Ascending aorta (tissue), 2 donors: ENCODE measurements around the gene ZDHHC17. TPM values are rescaled to one million over a fixed set of nuclear protein-coding genes. Genes with fewer than 3 reads are reported as not detected.

Experiments
- DNase-seq, 2 donors: peaks; one replicate each; pipeline ENCODE4 v3.0.0-alpha.2; 2019; ENCODE audit warnings: low spot score in 2 of 2
- H3K27ac ChIP-seq, 2 donors: fragments of 200-600 bp; sonication (generic); one replicate each; pipeline ENCODE4 v1.5.1; 2016 to 2017; ENCODE audit warnings: mild to moderate bottlenecking in 1 of 2
- H3K27me3 ChIP-seq: fragments of 200-600 bp; sonication (generic); one replicate; pipeline ENCODE4 v1.5.1; 2017
- H3K36me3 ChIP-seq, 2 donors: fragments of 200-600 bp; sonication (generic); one replicate each; pipeline ENCODE4 v1.5.1; 2016
- H3K4me1 ChIP-seq, 2 donors: fragments of 200-600 bp; sonication (generic); one replicate each; pipeline ENCODE4 v1.5.1; 2016 to 2017; ENCODE audit warnings: mild to moderate bottlenecking in 1 of 2
- H3K4me3 ChIP-seq, 2 donors: fragments of 200-600 bp; sonication (generic); one replicate each; pipeline ENCODE4 v1.5.1; 2016 to 2017; ENCODE audit warnings: mild to moderate bottlenecking in 1 of 2
- H3K9me3 ChIP-seq, 2 donors: fragments of 200-600 bp; sonication (generic); one replicate each; pipeline ENCODE4 v1.5.1; 2016
- CTCF ChIP-seq, 3 experiments: fragments of 200-600 bp in 2 of 3; fragments of 450-650 bp in 1 of 3; sonication (generic) in 2 of 3; IDR thresholded peaks; one replicate each; pipeline ENCODE4 v1.5.1; 2016 to 2019; ENCODE audit warnings: antibody characterized with exemption in 3 of 3, mild to moderate bottlenecking in 1 of 3, moderate library complexity in 1 of 3
- intact Hi-C: fragments of 100-400 bp; cut with DNase I; formaldehyde crosslinking; loops from one replicate; pipeline ENCODE4 v1.15.1; 2023
- total RNA-seq: library from RNA; depleted of rRNA; stranded (reverse); fragments of >200 nt; gene quantifications from one replicate; pipeline ENCODE4 v1.1.0, GENCODE V29; 2016

The ZDHHC17 gene
- total RNA-seq, 1 donor from 2014 or later = 24.3 TPM

- TF ChIP-seq CTCF (IDR thresholded peaks at IDR 0.05) = peak in 2 of 3 experiments; percentile 37 to 50
- no peaks in the 10 kb centered on the region for H3K4me1 ChIP-seq
- no peaks in the 10 kb centered on the region for H3K9me3 ChIP-seq
- intact Hi-C loops = no loop called here
- H3K4me3 ChIP-seq = no peak overlapping the region
- no peak overlapping the region for H3K27ac ChIP-seq
- DNase-seq = no peak
- no peaks in the 10 kb centered on the region for H3K27me3 ChIP-seq
- peaks cover 3 to 15% of the 10 kb centered on the region in 2 donors for H3K36me3 ChIP-seq
These were observed 57.1 kb downstream of the ZDHHC17 start for GRCh38 chr12:76820888-76821482.

- no peaks in the 10 kb centered on the region for H3K9me3 ChIP-seq
- no peaks in the 10 kb centered on the region for H3K27me3 ChIP-seq
- intact Hi-C loops = loop anchor here (10.0 kb wide), 1 partner anchor 174 kb away; no protein-coding TSS in a partner anchor
- no peak for DNase-seq
- no peak overlapping the region for H3K4me3 ChIP-seq
- H3K4me1 ChIP-seq = no peaks in the 10 kb centered on the region
- peaks cover 17 to 19% of the 10 kb centered on the region in 2 donors for H3K36me3 ChIP-seq
- H3K27ac ChIP-seq = no peak overlapping the region
- TF ChIP-seq CTCF (IDR thresholded peaks at IDR 0.05) = no peak
These were observed 66.5 kb downstream of the ZDHHC17 start for GRCh38 chr12:76830436-76830835.

GRCh38 chr12:76836633-76837032, 72.7 kb downstream of the ZDHHC17 start:
- H3K36me3 ChIP-seq = peaks cover 8% of the 10 kb centered on the region in 2 donors
- no peaks in the 10 kb centered on the region for H3K27me3 ChIP-seq
- TF ChIP-seq CTCF (IDR thresholded peaks at IDR 0.05) = no peak
- no peak for DNase-seq
- no peak overlapping the region for H3K4me3 ChIP-seq
- intact Hi-C loops = loop anchor here (5.0 to 10.0 kb wide), 2 partner anchors 116 to 168 kb away; no protein-coding TSS in a partner anchor
- no peak overlapping the region for H3K27ac ChIP-seq
- no peaks in the 10 kb centered on the region for H3K9me3 ChIP-seq
- H3K4me1 ChIP-seq = no peaks in the 10 kb centered on the region

GRCh38 chr12:76847260-76847659, 83.3 kb downstream of the ZDHHC17 start:
- Histone ChIP-seq H3K36me3 (peaks cover 19 to 49% of the 10 kb centered on the region in 2 donors), H3K27ac (no peak overlapping the region), H3K27me3 (no peaks in the 10 kb centered on the region), H3K4me3 (no peak overlapping the region), H3K4me1 (no peaks in the 10 kb centered on the region), H3K9me3 (no peaks in the 10 kb centered on the region)
- TF ChIP-seq CTCF (IDR thresholded peaks at IDR 0.05) = no peak
- DNase-seq = no peak
- intact Hi-C loops = no loop called here

GRCh38 chr12:76848132-76848531, 84.2 kb downstream of the ZDHHC17 start:
- Histone ChIP-seq H3K4me3 (no peak overlapping the region), H3K36me3 (peaks cover 17 to 43% of the 10 kb centered on the region in 2 donors), H3K27me3 (no peaks in the 10 kb centered on the region), H3K4me1 (no peaks in the 10 kb centered on the region), H3K9me3 (no peaks in the 10 kb centered on the region), H3K27ac (no peak overlapping the region)
- no peak for DNase-seq
- intact Hi-C loops = no loop called here
- no peak for TF ChIP-seq CTCF (IDR thresholded peaks at IDR 0.05)
